Measurements from ENCODE around the gene CCDC120.
A peak's percentile ranks its signal among the peaks of the same experiment; 100 is the strongest.

Gene CCDC120, protein sequence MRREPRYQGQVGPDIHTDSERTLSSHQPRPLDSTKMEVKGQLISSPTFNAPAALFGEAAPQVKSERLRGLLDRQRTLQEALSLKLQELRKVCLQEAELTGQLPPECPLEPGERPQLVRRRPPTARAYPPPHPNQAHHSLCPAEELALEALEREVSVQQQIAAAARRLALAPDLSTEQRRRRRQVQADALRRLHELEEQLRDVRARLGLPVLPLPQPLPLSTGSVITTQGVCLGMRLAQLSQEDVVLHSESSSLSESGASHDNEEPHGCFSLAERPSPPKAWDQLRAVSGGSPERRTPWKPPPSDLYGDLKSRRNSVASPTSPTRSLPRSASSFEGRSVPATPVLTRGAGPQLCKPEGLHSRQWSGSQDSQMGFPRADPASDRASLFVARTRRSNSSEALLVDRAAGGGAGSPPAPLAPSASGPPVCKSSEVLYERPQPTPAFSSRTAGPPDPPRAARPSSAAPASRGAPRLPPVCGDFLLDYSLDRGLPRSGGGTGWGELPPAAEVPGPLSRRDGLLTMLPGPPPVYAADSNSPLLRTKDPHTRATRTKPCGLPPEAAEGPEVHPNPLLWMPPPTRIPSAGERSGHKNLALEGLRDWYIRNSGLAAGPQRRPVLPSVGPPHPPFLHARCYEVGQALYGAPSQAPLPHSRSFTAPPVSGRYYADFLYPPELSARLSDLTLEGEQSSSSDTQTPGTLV

GRCh38 chrX:49058794-49059193 lies at the start of gene CCDC120:
Gene CCDC120 (plus strand): TSS chrX:49058999. CDS start chrX:49062042, 3,043 bp downstream.
- DNase-seq: no peak

- DNase-seq: no peak
Observed at GRCh38 chrX:49019050-49019449, 39.7 kb upstream of the CCDC120 start.

GRCh38 chrX:49019599-49020249 lies 39.1 kb upstream of the CCDC120 start:
- no peak for DNase-seq

DNA sequence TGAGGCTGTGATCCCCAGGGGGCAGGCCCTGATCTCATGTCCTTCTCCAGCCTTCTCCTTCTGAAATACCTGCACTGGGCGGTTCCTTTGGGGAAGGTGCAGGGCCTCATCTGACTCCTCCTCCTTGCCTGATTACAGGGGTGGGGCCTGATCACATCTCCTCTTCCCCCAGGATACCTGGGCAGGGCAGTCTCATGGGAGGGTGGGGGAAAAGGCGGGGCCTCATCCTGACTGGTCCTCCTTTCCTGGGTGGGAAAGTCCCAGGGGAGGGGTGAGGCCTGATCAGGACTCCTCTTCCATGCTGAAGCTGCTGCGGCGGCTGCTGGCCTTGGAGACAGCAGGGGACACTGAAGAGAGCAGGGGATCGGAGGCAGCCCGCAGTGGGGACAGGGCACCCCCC lies 28.9 kb upstream of the CCDC120 start:
- DNase-seq: no peak

GRCh38 chrX:49030283-49030682 lies 28.5 kb upstream of the CCDC120 start:
- DNase-seq: no peak

DNA sequence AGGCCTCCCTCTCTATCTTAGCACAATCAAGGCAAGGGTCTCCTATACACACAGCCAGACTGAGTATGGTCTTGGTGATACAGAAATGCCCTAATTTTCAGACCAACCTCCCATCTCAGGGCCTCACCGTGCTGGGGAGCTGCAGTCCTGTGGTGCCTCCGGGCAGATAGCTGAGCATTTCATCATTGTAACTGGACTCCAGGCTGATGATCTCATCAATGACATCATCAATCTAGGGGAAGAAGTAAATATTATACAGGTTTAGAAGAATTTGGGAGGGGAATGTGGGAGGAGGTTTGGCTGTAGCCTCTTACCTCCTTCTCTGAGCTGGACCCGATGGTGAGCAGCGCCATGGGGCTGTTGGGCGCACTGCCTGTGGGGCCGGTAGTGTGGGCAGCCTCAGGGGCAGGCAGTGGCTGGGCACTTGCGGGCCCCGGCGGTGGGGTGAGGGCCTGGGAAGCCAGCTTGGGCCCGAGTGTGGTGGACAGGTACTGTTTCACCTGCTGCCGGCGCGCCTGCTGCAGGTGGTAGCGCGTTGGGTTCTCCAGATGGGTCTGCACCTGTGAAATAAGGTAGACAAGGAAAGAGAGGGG lies 20.8 kb upstream of the CCDC120 start:
- DNase-seq: no peak

DNA sequence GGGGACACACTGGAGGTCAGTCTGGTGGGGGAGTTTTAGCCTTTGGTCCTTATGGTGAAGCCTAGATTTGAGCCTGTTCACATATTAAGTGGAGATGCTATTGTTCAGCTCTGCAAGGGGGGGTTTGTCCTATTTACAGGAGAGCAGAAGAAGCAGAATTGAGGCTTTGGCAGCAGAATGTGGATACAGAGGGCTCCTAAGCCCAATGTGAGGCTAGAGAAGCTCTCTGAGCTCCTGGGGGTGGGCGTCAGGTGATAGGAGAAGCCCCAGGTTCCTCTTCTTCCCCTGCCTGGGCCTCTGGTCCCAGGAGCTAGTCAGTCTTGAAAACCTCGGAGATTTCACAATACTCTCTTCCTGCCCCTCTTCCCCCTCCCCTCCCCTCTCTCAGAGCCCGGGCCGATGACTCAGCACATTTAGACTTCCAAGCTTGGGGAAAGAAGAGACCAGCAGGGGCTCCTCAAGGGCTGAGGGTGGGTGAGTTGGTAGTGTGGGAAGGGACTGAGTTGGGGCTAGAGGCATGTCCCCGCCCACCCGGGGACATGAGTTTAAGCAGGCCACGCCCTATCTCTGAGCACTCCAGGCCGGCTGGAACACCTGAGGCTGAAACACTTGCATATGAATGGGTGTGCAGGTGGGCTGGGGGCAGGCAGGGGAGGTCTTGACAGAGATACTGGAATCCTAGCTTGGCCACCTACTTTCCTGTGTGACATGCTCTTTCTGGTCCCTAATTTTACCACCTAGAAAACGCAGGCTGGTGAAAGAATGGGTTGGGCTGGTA lies 19.0 kb upstream of the CCDC120 start:
- DNase-seq: peak; percentile 70

- DNase-seq: no peak
Observed at GRCh38 chrX:49040376-49040955, 18.3 kb upstream of the CCDC120 start.

- no peak for DNase-seq
Observed at GRCh38 chrX:49041744-49042580, 16.8 kb upstream of the CCDC120 start.

DNA sequence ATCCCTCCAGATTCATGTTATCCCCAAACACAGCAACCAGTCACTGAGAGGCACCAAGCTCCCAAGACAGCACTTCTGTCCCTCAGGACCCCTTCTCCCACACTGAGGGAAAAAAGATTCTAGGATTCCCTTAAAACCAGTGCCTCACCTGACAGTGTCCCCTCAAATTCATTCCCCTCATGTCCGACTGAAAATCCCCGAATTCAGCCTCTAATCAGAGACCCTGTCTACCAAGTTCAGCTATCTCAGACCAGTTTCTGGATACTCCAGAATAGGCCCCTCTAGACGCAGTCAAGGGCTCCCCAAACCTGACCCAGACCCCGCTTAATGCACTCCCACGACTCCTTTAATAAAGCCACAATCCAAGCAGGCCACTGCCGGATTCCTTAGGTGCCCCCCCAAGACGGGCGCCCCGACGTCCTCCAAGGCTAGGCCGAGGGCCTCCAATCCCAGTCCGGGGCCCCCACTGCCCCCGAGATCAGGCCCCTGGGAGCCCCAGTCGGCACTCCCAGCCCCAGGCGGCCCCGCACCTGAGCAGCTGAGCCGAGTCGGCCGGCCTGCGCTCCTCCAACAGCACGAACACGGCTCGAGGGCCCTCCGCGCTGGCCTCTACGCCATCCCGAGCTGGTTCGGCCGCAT lies 16.1 kb upstream of the CCDC120 start:
- DNase-seq: no peak

DNA sequence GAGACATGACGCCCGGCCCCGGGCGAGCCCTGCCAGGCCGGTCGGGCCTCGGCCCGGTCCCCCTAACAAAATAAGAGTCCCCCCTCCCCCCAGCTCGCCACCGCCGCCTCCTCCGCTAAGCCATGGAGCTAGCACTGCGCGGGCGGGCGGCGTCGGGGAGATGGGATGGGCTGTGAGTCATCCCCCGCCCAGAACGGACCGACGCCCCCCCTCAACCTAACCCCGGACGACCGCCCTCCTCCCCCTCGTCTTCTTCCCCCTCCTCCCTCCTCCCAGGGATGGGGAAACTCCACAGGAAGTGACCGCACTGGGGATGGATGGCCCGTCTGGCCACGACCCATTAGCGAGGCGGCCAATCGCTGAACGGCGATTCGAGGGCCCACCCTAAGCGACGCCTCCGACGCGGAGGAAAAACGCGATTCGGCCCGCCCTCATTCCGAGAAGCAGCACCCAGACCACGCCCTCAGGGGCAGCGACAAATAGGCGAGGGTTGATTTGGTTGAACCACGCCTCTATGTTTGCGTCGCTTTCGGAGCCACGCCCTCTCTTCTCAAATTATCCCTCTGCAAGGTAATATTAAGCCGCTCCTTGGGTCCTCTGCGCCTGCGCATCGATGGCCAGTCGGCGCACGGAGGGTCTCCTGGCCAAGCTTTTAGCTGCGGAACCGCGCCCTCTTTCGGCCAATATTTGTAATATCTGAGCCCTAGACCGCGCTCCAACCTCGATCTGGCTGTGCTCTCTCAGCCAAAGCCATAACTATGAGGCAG lies 15.4 kb upstream of the CCDC120 start, which contains the start of gene TFE3:
TSS of gene TFE3 (minus strand) at position 138 of the 767 bp plus-strand sequence. CDS start at position 7, 131 bp downstream.
- peak; percentile 93 for DNase-seq

GRCh38 chrX:49043987-49044281 lies 14.9 kb upstream of the CCDC120 start:
- no peak for DNase-seq

GRCh38 chrX:49053223-49054072 lies 5.4 kb upstream of the CCDC120 start:
- peak; percentile 78 for DNase-seq

- DNase-seq: no peak
Observed at GRCh38 chrX:49054073-49054762, 4.6 kb upstream of the CCDC120 start.

DNA sequence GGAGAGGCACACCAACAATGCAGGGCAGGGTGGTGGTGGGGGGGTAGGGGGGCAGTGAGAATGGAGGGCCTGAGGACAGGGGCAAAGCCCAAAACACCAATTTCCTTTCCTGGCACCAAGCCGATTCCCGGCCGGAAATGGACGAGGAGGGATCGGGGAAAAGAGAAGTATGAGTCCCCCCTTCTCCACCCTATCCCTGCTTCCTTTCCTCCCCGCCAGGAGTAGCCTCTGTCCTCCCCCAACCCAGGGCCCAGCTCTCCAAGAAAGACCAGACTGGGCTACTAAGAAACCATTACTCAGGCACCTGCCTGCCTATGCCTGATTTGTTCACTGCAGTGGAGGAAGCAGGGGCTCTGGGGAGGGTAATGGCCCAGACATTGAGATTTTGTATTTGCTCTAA lies 402 bp downstream of the CCDC120 start:
- DNase-seq: no peak

- DNase-seq: no peak
Observed at GRCh38 chrX:49059681-49060085, 884 bp downstream of the CCDC120 start.

DNA sequence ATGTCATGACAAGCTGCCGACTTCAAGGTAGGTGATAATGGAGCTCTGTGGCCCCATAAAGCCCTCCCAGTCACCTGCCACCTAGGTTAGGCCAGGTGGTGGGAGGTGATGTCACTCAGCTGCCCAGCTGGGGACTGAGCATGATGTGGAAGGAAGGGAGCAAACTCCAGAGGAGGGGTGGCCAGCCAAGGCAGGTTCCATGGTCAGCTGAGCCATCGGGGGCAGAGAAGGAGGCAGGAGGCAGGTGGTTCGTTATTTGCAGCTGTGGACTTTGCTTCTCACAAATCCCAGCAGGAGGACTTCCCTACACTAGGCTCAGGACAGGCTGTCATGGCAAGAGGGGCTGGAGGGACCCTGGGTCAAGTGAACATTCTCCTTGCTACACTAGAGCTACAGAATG lies 2.1 kb downstream of the CCDC120 start:
- DNase-seq: no peak

GRCh38 chrX:49061490-49061889 lies 2.7 kb downstream of the CCDC120 start:
- DNase-seq: no peak

All from activated CD8-positive, alpha-beta memory T cell treated with anti-CD3 and anti-CD28 coated beads for 24 hours (primary cell).